Esophagus (tissue), 2 donors: ENCODE data around the gene PKNOX2. TPM values are rescaled to one million over a fixed set of nuclear protein-coding genes. Genes with fewer than 3 reads are reported as not detected.

Source experiments
- H3K27ac ChIP-seq, 2 donors: one replicate each; pipeline ENCODE4 v1.5.1; 2013; ENCODE audit warnings: low read depth in 2 of 2, mild to moderate bottlenecking in 2 of 2, inconsistent platforms in 1 of 2, low read length in 1 of 2, moderate library complexity in 1 of 2
- H3K27me3 ChIP-seq, 2 donors: one replicate each; pipeline ENCODE4 v1.6.1; 2013; ENCODE audit warnings: low read length in 2 of 2, control low read depth in 1 of 2, mild to moderate bottlenecking in 1 of 2; ENCODE audit not compliant: insufficient read depth in 2 of 2, control insufficient read depth in 1 of 2
- H3K36me3 ChIP-seq, 2 donors: one replicate each; pipeline ENCODE4 v1.6.1; 2013; ENCODE audit warnings: low read length in 1 of 2; ENCODE audit not compliant: control insufficient read depth in 2 of 2, insufficient read depth in 2 of 2
- H3K4me1 ChIP-seq, 2 donors: one replicate each; pipeline ENCODE4 v1.6.1; 2013; ENCODE audit warnings: low read length in 1 of 2; ENCODE audit not compliant: control insufficient read depth in 2 of 2, insufficient read depth in 2 of 2
- H3K4me3 ChIP-seq, 2 donors: one replicate each; pipeline ENCODE4 v1.5.1; 2013; ENCODE audit warnings: low read length in 2 of 2, mild to moderate bottlenecking in 2 of 2, low read depth in 1 of 2, moderate library complexity in 1 of 2
- H3K9me3 ChIP-seq, 2 donors: one replicate each; pipeline ENCODE4 v1.6.1; 2013; ENCODE audit warnings: mild to moderate bottlenecking in 2 of 2, low read depth in 1 of 2, low read length in 1 of 2, moderate library complexity in 1 of 2; ENCODE audit not compliant: control insufficient read depth in 2 of 2, insufficient read depth in 1 of 2
- WGBS, 2 donors: extraction: QIAGEN DNeasy Blood & Tissue Kit; methylation state at CpG; one replicate each; pipeline ENCODE4 v1.1.7; 2013; 5-methylcytosine and 5-hydroxymethylcytosine counted together
- polyA plus RNA-seq, 2 donors: library from polyadenylated mRNA; stranded (reverse); fragments of 200-250 nt; gene quantifications; one replicate each; pipeline ENCODE4 v1.2.3, GENCODE V29; 2013
- donor health status: healthy with polysubstance abuse.
- donor health status: Bipolar disorder and iron deficiency.

PKNOX2 gene
- polyA plus RNA-seq, 2 donors, result 0.24 to 0.43 TPM

DNA sequence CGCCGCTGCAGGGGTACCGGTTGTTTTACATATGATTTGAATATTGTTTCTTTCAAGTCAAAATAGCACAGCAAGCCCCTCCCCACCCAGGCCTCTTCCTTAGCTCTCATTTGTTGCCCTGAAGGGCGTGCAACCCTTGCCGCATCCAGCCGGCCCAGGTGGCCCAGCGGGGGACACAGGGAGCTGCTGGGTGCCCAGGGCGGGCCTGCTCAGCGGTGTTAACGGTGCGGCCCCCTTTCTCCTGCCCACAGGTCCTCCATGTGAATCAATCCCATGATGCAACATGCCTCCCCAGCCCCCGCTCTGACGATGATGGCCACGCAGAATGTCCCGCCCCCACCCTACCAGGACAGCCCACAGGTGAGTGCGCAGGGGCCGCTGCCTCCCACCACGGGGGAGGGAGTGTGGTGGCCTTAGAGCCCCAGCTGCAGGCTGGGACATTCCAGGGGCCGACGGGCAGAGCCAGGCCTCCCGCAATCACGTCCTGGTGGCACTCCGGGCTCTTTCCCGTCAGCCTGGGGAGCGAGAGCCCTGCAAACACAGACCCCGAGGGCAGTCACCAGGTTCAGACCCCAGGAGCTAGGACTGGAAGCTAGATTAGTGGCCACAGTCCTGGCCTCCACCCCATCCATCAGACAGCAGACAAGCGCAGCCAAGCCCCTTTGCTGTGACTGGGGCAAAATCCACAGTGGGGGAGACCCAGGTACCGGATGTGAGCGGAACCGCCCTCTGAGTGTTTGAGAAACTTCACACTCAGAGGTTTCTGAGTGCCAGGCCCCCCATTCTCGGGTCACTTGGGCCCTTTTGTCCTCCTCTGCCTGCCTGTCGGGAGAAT, 186.7 kb downstream of the PKNOX2 start:
- no peak overlapping the region for H3K4me3 ChIP-seq
- no peaks in the 10 kb centered on the region for H3K9me3 ChIP-seq
- no peaks in the 10 kb centered on the region for H3K27me3 ChIP-seq
- H3K27ac ChIP-seq, result no peak overlapping the region
- H3K36me3 ChIP-seq, result no peaks in the 10 kb centered on the region
- whole genome bisulfite sequencing, 2 donors, result 67 to 82% methylated on average over 32 of the region's 32 CpGs
- H3K4me1 ChIP-seq, result no peaks in the 10 kb centered on the region

DNA sequence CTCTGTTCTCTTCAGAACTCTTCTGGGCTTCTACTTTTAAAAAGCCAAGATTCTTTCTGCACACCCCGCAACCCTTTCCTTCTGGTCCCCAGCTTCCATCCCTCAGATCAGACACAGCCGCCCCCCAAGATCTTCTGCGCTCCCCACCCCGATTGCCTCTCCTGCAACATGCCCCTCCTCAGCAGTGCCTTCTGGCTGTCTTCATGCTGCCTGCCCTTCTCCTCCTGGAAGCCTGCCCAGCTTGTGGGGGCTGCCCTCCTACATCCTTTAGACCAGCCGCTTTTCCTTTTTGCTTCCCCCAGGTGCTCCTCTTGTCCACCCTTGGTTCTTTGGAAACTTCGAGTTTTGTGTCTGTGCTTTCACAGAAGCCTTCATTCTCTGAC, 187.3 kb downstream of the PKNOX2 start:
- Histone ChIP-seq H3K27me3 (no peaks in the 10 kb centered on the region), H3K4me3 (no peak overlapping the region)

DNA sequence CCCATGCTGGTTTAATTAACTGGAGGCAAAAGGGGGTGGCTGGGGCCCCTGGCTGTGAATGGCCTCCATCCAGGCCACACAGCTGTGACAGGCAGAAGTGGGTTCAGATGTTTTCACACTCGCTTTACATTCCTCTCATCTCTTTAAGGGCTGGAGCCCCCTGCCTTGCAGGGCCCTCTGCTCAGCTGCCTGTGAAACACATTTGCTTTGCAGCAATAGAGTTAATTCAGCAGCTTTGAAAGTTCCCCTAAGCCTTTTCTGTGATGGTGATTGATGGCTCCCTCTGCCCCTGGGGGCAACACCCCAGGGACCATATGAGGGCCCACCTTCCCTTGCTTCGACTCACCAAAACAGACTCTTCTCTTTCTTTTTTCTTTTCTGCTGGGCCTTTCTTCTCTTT, 192.2 kb downstream of the PKNOX2 start:
- H3K27me3 ChIP-seq, result no peaks in the 10 kb centered on the region
- no peak overlapping the region for H3K27ac ChIP-seq
- H3K36me3 ChIP-seq, result no peaks in the 10 kb centered on the region
- no peaks in the 10 kb centered on the region for H3K4me1 ChIP-seq
- 66 to 77% methylated on average over 2 of the region's 2 CpGs for WGBS, 2 donors
- H3K4me3 ChIP-seq, result no peak overlapping the region
- no peaks in the 10 kb centered on the region for H3K9me3 ChIP-seq

More for the DNA sequence above, 187.3 kb downstream of the PKNOX2 start:
- Histone ChIP-seq H3K4me1 (no peaks in the 10 kb centered on the region), H3K36me3 (no peaks in the 10 kb centered on the region), H3K9me3 (no peaks in the 10 kb centered on the region), H3K27ac (no peak overlapping the region)
- WGBS, 2 donors, result 89 to 92% methylated on average over 6 of the region's 6 CpGs

DNA sequence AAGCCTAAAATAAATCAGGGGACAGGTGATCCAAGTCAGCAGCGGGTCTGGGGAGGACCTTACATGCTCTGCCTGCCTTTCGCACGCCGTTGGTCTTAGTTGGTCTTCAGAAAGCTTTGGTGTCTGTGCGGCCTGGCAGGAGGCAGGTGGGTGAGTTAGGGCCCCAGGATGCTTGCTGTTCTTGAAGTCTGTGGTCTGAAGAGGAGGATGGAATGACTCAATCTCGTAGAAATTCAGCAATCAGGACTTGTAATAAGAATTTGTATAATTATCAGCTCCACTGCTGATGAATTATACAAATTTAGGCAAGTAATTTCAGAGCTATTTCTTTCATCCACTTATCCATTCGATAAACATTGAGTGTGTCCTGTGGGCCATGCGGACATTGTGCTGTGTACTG, 193.0 kb downstream of the PKNOX2 start:
- no peaks in the 10 kb centered on the region for H3K4me1 ChIP-seq
- WGBS, 2 donors, result 89 to 91% methylated on average over 8 of the region's 8 CpGs
- no peak overlapping the region for H3K4me3 ChIP-seq
- H3K27ac ChIP-seq, result no peak overlapping the region
- H3K36me3 ChIP-seq, result no peaks in the 10 kb centered on the region
- no peaks in the 10 kb centered on the region for H3K27me3 ChIP-seq
- H3K9me3 ChIP-seq, result no peaks in the 10 kb centered on the region

DNA sequence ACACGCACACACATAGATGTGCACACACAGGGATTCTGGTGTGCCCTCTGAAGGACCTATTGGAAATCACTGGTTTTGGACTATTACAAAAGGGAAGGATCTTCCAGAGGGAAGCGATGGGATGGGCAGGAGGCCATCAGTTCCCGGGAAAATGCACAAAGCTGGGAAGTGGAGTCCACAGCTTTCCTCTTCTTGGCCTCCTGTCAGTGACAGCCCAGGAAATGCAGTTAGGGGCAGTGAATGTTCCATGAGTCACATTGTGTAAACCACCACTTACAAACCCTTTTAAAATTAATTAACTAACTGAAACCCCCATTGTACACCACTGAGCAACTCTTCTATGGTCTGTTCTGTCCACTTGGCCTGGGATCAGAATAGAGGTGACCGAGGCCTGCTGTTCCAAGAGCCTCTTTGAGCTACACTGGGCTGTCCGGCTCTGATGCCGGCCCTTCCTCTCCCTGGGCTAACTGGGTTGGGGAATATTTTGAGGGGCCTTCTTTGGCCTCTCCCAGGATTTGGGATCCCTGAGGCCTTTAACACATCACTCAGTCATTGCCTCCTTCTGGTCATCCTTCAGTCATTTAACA, 193.8 kb downstream of the PKNOX2 start:
- no peak overlapping the region for H3K4me3 ChIP-seq
- no peaks in the 10 kb centered on the region for H3K4me1 ChIP-seq
- 81 to 87% methylated on average over 6 of the region's 6 CpGs for WGBS, 2 donors
- H3K36me3 ChIP-seq, result no peaks in the 10 kb centered on the region
- H3K9me3 ChIP-seq, result no peaks in the 10 kb centered on the region
- no peak overlapping the region for H3K27ac ChIP-seq
- no peaks in the 10 kb centered on the region for H3K27me3 ChIP-seq

DNA sequence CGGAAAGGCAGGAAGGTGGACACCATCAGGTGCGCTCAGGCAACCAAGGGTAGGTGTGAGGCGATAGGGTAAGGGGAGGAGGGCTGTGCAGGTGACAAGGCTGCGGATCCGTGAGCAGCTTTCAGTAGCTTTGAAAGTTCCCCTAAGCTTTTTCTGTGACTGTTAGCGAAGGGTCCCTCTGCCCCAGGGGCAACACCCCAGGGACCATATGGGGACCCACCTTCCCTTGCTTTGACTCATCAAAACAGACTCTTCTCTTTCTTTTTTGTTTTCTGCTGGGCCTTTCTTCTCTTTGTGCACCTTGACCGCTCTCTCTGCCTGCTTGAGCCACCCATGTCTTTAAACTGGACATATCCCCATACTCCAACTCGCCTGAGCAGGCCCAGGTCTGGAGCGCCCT, 194.6 kb downstream of the PKNOX2 start:
- no peak overlapping the region for H3K4me3 ChIP-seq
- H3K27ac ChIP-seq, result no peak overlapping the region
- no peaks in the 10 kb centered on the region for H3K9me3 ChIP-seq
- no peaks in the 10 kb centered on the region for H3K36me3 ChIP-seq
- no peaks in the 10 kb centered on the region for H3K4me1 ChIP-seq
- H3K27me3 ChIP-seq, result no peaks in the 10 kb centered on the region
- 95 to 96% methylated on average over 9 of the region's 9 CpGs for WGBS, 2 donors

DNA sequence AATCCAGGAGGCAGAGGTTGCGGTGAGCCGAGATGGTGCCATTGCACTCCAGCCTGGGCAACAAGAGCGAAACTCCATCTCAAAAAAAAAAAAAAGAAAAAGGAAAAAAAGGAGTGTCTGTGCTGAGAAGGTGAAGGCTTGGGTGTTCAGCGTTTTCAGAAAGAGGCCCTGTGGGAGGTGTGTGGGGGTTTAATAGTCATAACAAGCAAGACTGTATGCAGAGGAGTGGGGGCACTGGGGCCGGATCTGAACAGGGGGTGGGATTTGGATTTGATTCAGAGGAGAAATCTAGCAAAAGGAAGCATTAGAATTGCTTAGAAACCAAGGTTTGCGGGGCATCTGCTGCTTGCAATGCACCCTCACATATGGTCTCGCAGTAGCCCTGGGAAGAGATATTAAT, 195.5 kb downstream of the PKNOX2 start:
- WGBS, 2 donors, result 86 to 92% methylated on average over 7 of the region's 7 CpGs
- no peaks in the 10 kb centered on the region for H3K36me3 ChIP-seq
- H3K4me3 ChIP-seq, result no peak overlapping the region
- no peak overlapping the region for H3K27ac ChIP-seq
- H3K4me1 ChIP-seq, result no peaks in the 10 kb centered on the region
- no peaks in the 10 kb centered on the region for H3K27me3 ChIP-seq
- H3K9me3 ChIP-seq, result no peaks in the 10 kb centered on the region

DNA sequence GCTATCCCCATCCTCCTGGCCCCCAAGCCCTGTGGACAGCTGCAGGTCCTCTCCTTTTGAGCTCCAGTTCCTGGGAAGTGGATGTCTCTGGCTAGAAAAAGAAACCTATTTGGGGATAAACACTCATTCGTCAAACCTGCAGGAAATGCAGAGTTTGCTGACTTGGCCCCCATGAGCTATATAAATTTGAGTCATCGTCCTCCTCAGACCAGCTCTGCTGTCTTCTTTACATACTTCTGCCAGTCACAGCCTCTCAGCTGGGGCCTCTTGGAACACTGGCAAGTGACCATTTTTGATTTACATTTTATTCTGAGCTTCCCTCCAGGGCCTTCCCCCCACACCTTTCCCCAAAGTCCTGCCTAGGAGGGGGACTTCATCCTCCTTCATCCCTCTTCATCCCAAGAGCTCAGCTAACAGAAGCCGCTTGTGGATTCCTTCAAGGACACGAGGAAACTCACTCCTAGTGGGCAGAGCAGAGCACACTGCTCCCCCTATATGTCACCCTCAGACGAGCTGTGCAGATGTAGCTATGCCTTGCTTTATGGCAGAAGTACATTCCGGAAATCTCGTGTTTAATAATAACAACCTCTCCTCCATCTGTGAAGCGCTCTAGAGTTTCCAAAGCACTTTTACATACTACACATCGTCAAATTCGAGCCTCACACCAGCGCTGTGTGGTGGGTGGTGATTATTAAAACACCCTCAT, 199.7 kb downstream of the PKNOX2 start:
- Histone ChIP-seq H3K9me3 (no peaks in the 10 kb centered on the region), H3K4me3 (no peak overlapping the region), H3K4me1 (no peaks in the 10 kb centered on the region), H3K27ac (no peak overlapping the region), H3K27me3 (no peaks in the 10 kb centered on the region), H3K36me3 (no peaks in the 10 kb centered on the region)
- WGBS, 2 donors, result 77 to 78% methylated on average over 11 of the region's 11 CpGs

DNA sequence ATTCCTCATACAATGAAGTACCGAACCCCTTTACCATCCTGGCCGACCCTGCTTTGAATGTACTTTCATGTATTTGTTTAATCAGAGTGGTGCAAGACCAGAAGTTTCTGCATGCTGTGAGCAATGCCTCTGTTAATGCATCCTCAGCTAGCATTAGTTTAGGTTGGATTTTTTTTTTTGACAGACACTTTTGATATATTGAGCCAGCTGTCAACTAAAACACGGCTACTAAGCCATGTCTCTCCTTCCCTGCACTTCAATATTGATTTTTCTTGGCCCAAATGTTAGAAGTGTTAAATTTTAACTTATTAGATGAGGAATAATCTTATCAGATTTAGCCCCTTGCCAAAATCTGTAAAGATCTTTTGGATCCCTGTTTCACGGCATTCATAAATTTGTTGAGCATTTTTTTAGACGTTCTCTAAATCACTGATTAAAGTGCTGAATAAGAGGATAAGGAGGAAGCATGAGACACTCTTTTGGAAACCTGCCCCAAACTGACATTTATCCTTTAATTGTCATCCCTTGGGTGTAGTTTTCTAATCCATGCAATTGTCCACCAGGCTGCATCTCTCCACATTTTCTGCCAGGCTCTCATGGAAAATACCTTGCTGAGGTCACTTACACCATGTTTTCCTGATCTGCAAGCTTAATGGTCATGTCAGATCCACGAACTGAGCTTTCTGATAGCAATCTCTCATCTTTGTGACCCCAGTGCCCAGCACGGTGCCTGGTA, 200.8 kb downstream of the PKNOX2 start:
- Histone ChIP-seq H3K4me1 (no peaks in the 10 kb centered on the region), H3K9me3 (no peaks in the 10 kb centered on the region), H3K4me3 (no peak overlapping the region), H3K27ac (no peak overlapping the region), H3K27me3 (no peaks in the 10 kb centered on the region), H3K36me3 (no peaks in the 10 kb centered on the region)
- WGBS, 2 donors, result 68 to 73% methylated on average over 7 of the region's 7 CpGs
